HG03460 (cell line): ENCODE results near the gene MYADML2.

Experiments used
- ATAC-seq: cut with Tn5 transposase; IDR thresholded peaks from one replicate; pipeline ENCODE4 v1.9.1; 2021; ENCODE audit not compliant: unreplicated experiment

Gene MYADML2

GRCh38 chr17:81940538-81941483 is 6.2 kb downstream of the MYADML2 start:
- no peak for ATAC-seq

GRCh38 chr17:81939881-81940385 is 7.1 kb downstream of the MYADML2 start:
- ATAC-seq = no peak

- no peak for ATAC-seq
Observed at GRCh38 chr17:81939218-81939617, 7.8 kb downstream of the MYADML2 start.

- ATAC-seq = no peak
Observed at GRCh38 chr17:81935709-81936084, 11.3 kb downstream of the MYADML2 start.

GRCh38 chr17:81934850-81935708 is 12.0 kb downstream of the MYADML2 start:
- ATAC-seq = no peak

GRCh38 chr17:81934098-81934757 is 12.8 kb downstream of the MYADML2 start:
- ATAC-seq = no peak

GRCh38 chr17:81933178-81933699 is 13.8 kb downstream of the MYADML2 start:
- no peak for ATAC-seq

GRCh38 chr17:81932333-81932983 is 14.6 kb downstream of the MYADML2 start:
- ATAC-seq = no peak

- ATAC-seq = no peak
Observed at GRCh38 chr17:81931557-81932332, 15.3 kb downstream of the MYADML2 start.

GRCh38 chr17:81931189-81931556 is 15.9 kb downstream of the MYADML2 start:
- no peak for ATAC-seq

GRCh38 chr17:81930142-81931125 is 16.6 kb downstream of the MYADML2 start:
- ATAC-seq = no peak

- ATAC-seq = no peak
Observed at GRCh38 chr17:81929253-81930141, 17.5 kb downstream of the MYADML2 start.

GRCh38 chr17:81928544-81929252 is 18.3 kb downstream of the MYADML2 start:
- ATAC-seq = no peak

- ATAC-seq = peak; percentile 50
Observed at GRCh38 chr17:81927653-81928543, 19.1 kb downstream of the MYADML2 start, which contains the start of gene MAFG. Gene MAFG, minus strand, starts transcription at chr17:81927735. Its CDS starts 4,550 bp downstream, at chr17:81923185.

GRCh38 chr17:81927152-81927652 is 19.8 kb downstream of the MYADML2 start:
- ATAC-seq = peak; percentile 2
